NCI-H2107 (cell line): Measurements from ENCODE around the gene CPOX.

Experiments used
- DNase-seq: peaks from one replicate; lab custom pipeline; 2025; lab: John Stamatoyannopoulos, UW

Gene CPOX

DNA sequence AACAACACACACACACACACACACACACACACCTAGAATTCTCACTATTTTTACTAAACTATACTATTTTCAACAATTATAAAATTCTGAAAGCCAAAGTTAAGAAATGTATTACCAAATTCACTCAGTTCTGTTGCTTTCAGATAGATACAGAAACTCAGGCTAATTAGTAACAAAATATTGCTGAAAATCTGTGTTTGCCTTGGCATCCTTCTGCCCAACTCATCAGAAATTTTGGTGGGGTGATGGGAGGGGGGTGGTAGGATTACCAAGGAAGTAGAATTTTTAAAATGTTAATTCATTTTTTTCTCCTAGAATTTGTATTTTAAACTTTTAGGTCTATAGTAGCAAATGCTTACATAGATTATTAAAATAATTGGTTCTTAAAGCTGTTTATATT lies 2.7 kb upstream of the CPOX start:
- no peak for DNase-seq

- no peak for DNase-seq
Observed at GRCh38 chr3:98594628-98595324, 1.4 kb upstream of the CPOX start.

DNA sequence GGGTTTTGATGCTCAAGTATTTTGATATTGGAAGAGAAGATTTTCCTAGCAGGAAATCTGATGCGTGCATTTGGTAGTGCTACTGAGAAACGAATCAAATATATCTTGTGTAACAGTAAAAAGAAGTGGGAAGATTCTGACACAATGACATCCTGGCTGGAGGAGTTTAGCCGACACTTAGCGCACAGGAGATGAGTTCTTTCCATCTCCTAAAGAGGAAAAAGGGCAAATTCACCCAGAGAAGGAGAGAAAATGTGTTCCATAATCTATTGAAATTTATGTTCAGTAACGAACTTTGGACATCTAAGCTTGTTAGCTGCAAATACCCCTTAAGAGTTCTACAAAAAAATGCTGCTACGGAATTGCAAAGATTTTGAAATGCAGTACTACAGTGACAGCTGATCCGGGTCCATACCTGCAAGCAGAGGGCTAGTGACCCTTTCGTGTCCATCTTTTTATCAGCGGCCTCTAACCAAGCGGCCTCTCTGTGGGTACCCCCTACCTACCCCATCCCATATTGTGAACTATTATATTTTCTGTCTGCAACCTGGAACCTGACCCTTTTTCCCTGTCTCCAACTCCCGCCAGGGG lies 971 bp downstream of the CPOX start:
- no peak for DNase-seq

DNA sequence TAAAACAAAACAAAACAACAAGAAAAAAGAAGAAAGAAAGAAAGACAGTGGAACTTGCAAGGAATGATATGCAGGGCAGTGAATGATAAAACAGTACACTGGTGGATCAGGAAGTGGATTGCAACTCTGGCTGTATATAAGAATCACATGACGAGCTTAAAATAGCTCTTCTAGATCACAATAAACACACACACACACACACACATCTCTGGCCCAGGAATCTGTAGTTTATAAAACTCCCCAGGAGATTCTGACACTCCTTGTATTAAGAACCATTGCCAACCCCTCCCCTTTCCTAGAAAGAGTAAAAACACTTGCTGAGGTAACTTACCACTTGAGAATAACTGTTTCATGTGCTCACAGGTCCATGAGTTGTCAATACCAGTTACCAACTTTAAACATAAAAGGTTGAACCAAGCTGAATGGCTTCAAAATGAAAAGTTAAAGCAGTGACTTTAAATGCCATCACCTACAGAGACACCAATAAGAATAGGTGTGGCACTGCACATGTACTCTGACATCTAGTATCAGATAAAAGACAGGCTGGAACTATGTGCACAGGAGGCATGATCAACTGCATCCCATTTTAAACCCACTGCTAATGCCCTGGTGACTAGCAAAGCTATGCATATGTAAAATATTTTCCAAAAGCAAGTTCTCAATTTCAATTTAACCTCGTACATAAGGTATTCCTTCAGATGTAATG lies 3.9 kb downstream of the CPOX start:
- no peak for DNase-seq

DNA sequence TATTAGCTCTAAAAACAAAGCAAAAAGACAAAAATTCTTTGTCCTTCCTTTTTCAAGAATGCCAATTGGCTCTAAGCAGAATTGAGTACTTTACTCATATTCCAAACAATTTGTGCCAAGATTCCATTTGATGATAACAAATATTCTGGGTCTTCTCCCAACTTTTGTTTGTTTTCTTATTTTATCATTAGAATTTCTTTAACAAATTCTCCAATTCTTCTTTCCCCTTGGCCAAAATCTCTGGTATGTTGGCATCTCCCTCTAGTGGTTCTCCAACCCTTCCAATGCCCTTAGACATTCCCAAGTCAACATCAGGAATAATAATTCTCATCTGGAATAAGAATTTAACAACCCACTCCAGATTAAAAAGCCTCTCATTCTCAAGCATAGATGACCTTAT lies 5.3 kb downstream of the CPOX start:
- no peak for DNase-seq

- DNase-seq: no peak
Observed at GRCh38 chr3:98587654-98588053, 5.8 kb downstream of the CPOX start.

DNA sequence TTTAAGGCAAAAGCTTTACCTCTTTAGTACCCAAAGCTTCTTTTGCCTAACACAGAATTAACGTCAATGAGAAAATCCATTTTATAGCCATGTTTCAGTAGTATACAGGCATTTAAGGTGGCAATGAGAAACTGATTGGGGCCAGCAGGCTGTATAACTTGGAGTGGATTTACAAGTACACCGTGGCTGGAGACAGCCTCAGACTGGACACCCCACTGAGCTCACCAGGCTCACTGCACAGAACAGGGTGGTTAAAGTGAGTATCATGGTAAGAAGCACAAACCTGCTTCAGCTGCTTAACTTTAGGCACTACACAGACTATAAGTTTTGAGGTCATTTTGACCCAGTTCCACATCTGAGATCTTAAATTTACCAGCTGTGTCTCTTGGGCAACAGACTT lies 8.9 kb downstream of the CPOX start:
- DNase-seq: no peak

DNA sequence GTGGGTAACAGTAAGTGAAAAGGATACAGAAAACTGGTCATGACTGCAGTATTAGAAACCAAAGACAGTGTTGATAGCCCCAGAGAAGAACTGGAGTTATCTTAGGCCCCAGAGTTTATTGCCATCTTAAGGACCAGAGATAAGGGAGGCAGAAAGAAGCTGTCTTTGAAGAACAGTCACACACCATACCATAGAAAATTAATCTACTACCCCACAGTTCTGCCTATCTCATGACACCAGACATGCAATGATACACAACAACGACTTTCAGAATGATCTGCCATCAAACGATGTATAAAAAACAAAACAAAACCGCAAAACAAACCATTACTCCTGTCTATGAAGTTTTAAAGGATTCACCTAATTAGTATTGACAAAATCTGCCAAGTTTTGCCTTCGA lies 9.6 kb downstream of the CPOX start:
- no peak for DNase-seq

- DNase-seq: no peak
Observed at GRCh38 chr3:98582042-98582441, 11.4 kb downstream of the CPOX start.

DNA sequence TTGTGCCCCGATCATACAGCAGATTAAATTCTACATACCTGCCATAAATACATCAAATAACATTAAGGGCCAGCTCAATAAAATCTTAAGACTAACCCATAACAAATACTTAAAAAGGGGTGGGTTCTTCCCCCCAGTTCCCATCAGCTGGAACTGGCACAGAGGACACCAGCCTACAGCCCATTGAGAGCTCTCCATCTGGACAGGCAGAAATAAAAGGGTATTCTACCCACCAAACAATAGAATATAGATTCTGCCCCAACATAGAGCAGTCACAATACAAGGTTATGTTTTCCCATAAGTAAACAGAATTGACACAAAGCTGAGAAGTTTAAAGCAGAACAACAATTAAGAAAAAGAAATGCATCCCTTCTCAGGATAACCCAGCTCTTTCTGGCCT lies 11.9 kb downstream of the CPOX start:
- no peak for DNase-seq

GRCh38 chr3:98580401-98581386 lies 12.7 kb downstream of the CPOX start:
- no peak for DNase-seq

DNA sequence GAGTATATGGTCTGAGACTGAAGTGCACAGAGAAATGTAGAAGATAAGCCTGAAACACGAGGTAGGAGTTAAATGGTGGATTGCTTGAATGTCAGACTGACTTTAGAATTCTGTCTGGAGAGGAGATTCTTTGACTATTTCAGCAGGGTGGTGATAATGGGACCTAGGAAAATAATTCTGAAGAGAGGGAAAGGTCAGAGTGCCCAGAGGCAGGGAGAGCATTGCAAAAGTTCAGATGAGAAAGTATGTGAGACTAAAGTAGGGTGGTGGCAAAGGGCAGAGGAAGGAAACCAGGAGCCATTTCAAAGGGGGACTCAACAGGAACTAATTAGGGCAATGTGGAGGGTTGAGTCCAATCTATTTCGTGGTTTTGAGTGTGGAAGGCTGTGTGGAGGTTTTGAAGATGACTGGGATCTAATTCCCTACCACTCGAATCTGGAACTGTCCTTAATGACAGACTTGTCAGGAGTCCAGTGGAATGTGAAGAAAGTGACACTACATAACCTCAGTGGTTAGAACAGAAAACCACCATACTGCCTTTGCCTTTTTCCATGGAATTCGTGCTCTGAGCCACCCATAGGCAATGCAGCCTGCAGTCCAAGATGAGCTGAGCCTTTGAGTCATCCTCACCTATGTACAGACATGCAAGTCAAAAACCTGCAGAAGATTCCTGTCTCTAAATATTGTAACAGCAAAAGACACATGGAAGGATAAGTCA lies 16.1 kb downstream of the CPOX start:
- DNase-seq: no peak

- no peak for DNase-seq
Observed at GRCh38 chr3:98574132-98574531, 19.3 kb downstream of the CPOX start.

DNA sequence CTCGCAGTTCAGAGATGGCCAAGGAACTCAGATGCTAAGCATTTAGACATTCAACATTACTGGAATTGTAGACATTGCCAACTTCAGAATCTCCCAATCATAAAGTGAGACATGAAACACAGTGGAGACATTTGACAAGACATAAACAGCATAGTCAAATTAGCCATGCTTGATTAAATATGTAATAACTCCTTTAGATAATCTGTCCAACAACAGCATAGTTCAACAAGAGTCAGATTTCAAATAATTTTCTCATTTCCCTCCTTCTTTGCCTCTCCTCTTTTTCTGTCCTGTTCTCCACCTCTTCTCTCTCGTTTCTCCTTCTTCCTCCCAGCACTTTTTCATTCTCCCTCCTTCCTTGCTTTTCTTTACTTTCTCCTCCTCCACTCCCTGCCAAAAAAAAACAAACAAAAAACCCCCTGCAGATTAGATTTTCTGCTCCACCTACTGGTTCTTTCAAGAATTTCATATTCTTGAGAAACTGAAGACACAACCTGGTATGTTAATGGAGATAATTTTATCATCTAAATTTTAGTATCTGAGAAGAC lies 20.2 kb downstream of the CPOX start:
- DNase-seq: no peak

GRCh38 chr3:98568402-98568801 lies 25.0 kb downstream of the CPOX start:
- DNase-seq: no peak

GRCh38 chr3:98567666-98568270 lies 25.6 kb downstream of the CPOX start:
- no peak for DNase-seq

DNA sequence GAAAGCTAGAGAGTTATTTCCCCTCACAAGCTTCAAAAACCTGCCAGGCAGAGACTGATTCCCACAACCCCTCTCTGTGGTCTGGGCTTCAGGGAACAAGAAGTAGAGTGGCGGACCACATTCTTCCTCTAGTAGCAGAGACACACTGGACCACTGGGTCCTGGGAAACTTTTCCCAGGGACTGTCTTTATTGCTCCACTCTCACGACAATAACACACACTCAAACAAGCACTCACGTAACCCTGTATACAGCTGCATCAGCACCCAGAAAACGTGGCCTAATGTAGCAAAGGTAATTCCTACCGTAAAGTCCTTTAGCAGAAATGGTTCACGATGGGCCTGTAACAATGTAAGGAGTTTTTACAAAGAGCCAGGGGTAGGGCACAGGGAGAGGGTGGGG lies 27.6 kb downstream of the CPOX start:
- no peak for DNase-seq

- no peak for DNase-seq
Observed at GRCh38 chr3:98565237-98565643, 28.2 kb downstream of the CPOX start.

GRCh38 chr3:98564282-98565005 lies 29.0 kb downstream of the CPOX start:
- no peak for DNase-seq

DNA sequence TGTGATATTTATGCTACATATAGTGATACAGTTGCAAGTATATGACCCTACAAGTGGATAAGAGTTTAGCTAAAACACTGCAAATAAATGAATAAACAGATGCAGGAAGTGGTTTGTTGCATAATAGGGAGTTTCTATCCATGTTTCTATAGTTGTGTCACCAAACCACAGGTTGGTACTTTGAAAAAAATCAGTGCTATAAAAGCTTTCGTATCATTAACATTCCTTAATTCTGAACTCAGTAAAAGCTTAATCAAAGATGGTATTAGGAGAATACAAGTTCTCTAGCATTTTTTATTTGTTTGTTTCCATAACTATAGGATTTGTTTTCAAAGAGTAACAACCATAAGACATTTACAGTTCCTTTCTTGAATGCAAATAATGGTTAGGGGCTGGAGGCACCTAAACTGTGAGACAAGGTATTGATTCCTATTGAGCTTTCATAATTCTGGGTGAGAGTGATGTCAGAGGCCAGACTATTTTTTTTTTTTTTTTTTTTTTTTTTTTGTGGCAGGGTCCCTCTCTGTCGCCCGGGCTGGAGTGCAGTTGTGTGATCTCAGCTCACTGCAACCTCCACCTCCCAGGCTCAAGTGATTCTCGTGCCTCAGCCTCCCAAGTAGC lies 29.6 kb downstream of the CPOX start:
- DNase-seq: no peak
